ENCODE results near the gene SERPINB3.
"Not testable (repeated sequence)": the region's sequence is repeated elsewhere in the genome, so short reads cannot be mapped to it uniquely, and the experiment has no call there.

SERPINB3 gene

GRCh38 chr18:63661750-63662149, at the start of gene SERPINB3:
Gene SERPINB3, minus strand, starts transcription at chr18:63661893. Its CDS starts 677 bp downstream, at chr18:63661216.
- H3K9ac ChIP-seq (ENCODE audit: low read length); H3K27ac ChIP-seq (ENCODE audit: low read depth, low read length); H3K36me3 ChIP-seq (ENCODE audit: control insufficient read depth, insufficient read depth, low read length); H3K27me3 ChIP-seq (ENCODE audit: control insufficient read depth, insufficient read depth, low read length); H3K4me1 ChIP-seq (ENCODE audit: control insufficient read depth, insufficient read depth, low read length); H3K4me3 ChIP-seq (ENCODE audit: low read depth, low read length): not testable (repeated sequence)
- H3K9me3 ChIP-seq (ENCODE audit: control insufficient read depth, insufficient read depth, low read depth, low read length) = peaks cover 11% of the 10 kb centered on the region; the same call in 1 of the 2 replicates

GRCh38 chr18:63708650-63709049, 47.0 kb upstream of the SERPINB3 start:
- Histone ChIP-seq H3K27ac (ENCODE audit: low read depth, low read length) (no peak overlapping the region), H3K4me1 (ENCODE audit: control insufficient read depth, insufficient read depth, low read length) (no peaks in the 10 kb centered on the region), H3K9me3 (ENCODE audit: control insufficient read depth, insufficient read depth, low read depth, low read length) (peaks cover 20% of the 10 kb centered on the region), H3K36me3 (ENCODE audit: control insufficient read depth, insufficient read depth, low read length) (no peaks in the 10 kb centered on the region), H3K27me3 (ENCODE audit: control insufficient read depth, insufficient read depth, low read length) (no peaks in the 10 kb centered on the region), H3K9ac (ENCODE audit: low read length) (no peak overlapping the region), H3K4me3 (ENCODE audit: low read depth, low read length) (no peak overlapping the region)

- Histone ChIP-seq H3K27ac (ENCODE audit: low read depth, low read length) (no peak overlapping the region), H3K27me3 (ENCODE audit: control insufficient read depth, insufficient read depth, low read length) (no peaks in the 10 kb centered on the region), H3K9me3 (ENCODE audit: control insufficient read depth, insufficient read depth, low read depth, low read length) (peaks cover 11% of the 10 kb centered on the region; the same call in 1 of the 2 replicates), H3K4me1 (ENCODE audit: control insufficient read depth, insufficient read depth, low read length) (no peaks in the 10 kb centered on the region), H3K4me3 (ENCODE audit: low read depth, low read length) (no peak overlapping the region), H3K36me3 (ENCODE audit: control insufficient read depth, insufficient read depth, low read length) (no peaks in the 10 kb centered on the region), H3K9ac (ENCODE audit: low read length) (no peak overlapping the region)
Measured at GRCh38 chr18:63707816-63708215, 46.1 kb upstream of the SERPINB3 start.

GRCh38 chr18:63705401-63705800, 43.7 kb upstream of the SERPINB3 start:
- Histone ChIP-seq H3K4me1 (ENCODE audit: control insufficient read depth, insufficient read depth, low read length) (no peaks in the 10 kb centered on the region), H3K4me3 (ENCODE audit: low read depth, low read length) (no peak overlapping the region), H3K36me3 (ENCODE audit: control insufficient read depth, insufficient read depth, low read length) (no peaks in the 10 kb centered on the region), H3K9me3 (ENCODE audit: control insufficient read depth, insufficient read depth, low read depth, low read length) (no peaks in the 10 kb centered on the region), H3K9ac (ENCODE audit: low read length) (no peak overlapping the region), H3K27ac (ENCODE audit: low read depth, low read length) (no peak overlapping the region), H3K27me3 (ENCODE audit: control insufficient read depth, insufficient read depth, low read length) (no peaks in the 10 kb centered on the region)

- H3K9me3 ChIP-seq (ENCODE audit: control insufficient read depth, insufficient read depth, low read depth, low read length) = no peaks in the 10 kb centered on the region
- H3K9ac ChIP-seq (ENCODE audit: low read length) = no peak within 1 kb of the TSS
- H3K27ac ChIP-seq (ENCODE audit: low read depth, low read length) = no peak within 1 kb of the TSS
- no peaks in the 10 kb centered on the region for H3K4me1 ChIP-seq (ENCODE audit: control insufficient read depth, insufficient read depth, low read length)
- H3K27me3 ChIP-seq (ENCODE audit: control insufficient read depth, insufficient read depth, low read length) = no peaks in the 10 kb centered on the region
- no peaks in the 10 kb centered on the region for H3K36me3 ChIP-seq (ENCODE audit: control insufficient read depth, insufficient read depth, low read length)
- no peak within 1 kb of the TSS for H3K4me3 ChIP-seq (ENCODE audit: low read depth, low read length)
Measured at GRCh38 chr18:63702660-63703059, 41.0 kb upstream of the SERPINB3 start, which contains the start of gene SERPINB11. Gene SERPINB11, plus strand, starts transcription at chr18:63702960. Its CDS starts 7,234 bp downstream, at chr18:63710194.

GRCh38 chr18:63701952-63702351, 40.3 kb upstream of the SERPINB3 start:
- no peaks in the 10 kb centered on the region for H3K27me3 ChIP-seq (ENCODE audit: control insufficient read depth, insufficient read depth, low read length)
- H3K4me1 ChIP-seq (ENCODE audit: control insufficient read depth, insufficient read depth, low read length) = no peaks in the 10 kb centered on the region
- no peak overlapping the region for H3K9ac ChIP-seq (ENCODE audit: low read length)
- H3K36me3 ChIP-seq (ENCODE audit: control insufficient read depth, insufficient read depth, low read length) = no peaks in the 10 kb centered on the region
- no peaks in the 10 kb centered on the region for H3K9me3 ChIP-seq (ENCODE audit: control insufficient read depth, insufficient read depth, low read depth, low read length)
- H3K4me3 ChIP-seq (ENCODE audit: low read depth, low read length) = no peak overlapping the region
- no peak overlapping the region for H3K27ac ChIP-seq (ENCODE audit: low read depth, low read length)

- Histone ChIP-seq H3K27me3 (ENCODE audit: control insufficient read depth, insufficient read depth, low read length) (no peaks in the 10 kb centered on the region), H3K9me3 (ENCODE audit: control insufficient read depth, insufficient read depth, low read depth, low read length) (no peaks in the 10 kb centered on the region), H3K4me1 (ENCODE audit: control insufficient read depth, insufficient read depth, low read length) (no peaks in the 10 kb centered on the region), H3K4me3 (ENCODE audit: low read depth, low read length) (no peak overlapping the region), H3K9ac (ENCODE audit: low read length) (no peak overlapping the region), H3K36me3 (ENCODE audit: control insufficient read depth, insufficient read depth, low read length) (no peaks in the 10 kb centered on the region), H3K27ac (ENCODE audit: low read depth, low read length) (no peak overlapping the region)
Measured at GRCh38 chr18:63700501-63700900, 38.8 kb upstream of the SERPINB3 start.

GRCh38 chr18:63697097-63697660, 35.5 kb upstream of the SERPINB3 start:
- H3K27me3 ChIP-seq (ENCODE audit: control insufficient read depth, insufficient read depth, low read length) = no peaks in the 10 kb centered on the region
- H3K9ac ChIP-seq (ENCODE audit: low read length) = no peak overlapping the region

GRCh38 chr18:63689064-63689463, 27.4 kb upstream of the SERPINB3 start:
- Histone ChIP-seq H3K9ac (ENCODE audit: low read length) (no peak overlapping the region), H3K27me3 (ENCODE audit: control insufficient read depth, insufficient read depth, low read length) (no peaks in the 10 kb centered on the region), H3K36me3 (ENCODE audit: control insufficient read depth, insufficient read depth, low read length) (no peaks in the 10 kb centered on the region), H3K27ac (ENCODE audit: low read depth, low read length) (no peak overlapping the region), H3K4me1 (ENCODE audit: control insufficient read depth, insufficient read depth, low read length) (peaks cover 2% of the 10 kb centered on the region), H3K9me3 (ENCODE audit: control insufficient read depth, insufficient read depth, low read depth, low read length) (peaks cover 7% of the 10 kb centered on the region; the same call in 1 of the 2 replicates), H3K4me3 (ENCODE audit: low read depth, low read length) (no peak overlapping the region)

More at GRCh38 chr18:63697097-63697660, 35.5 kb upstream of the SERPINB3 start:
- Histone ChIP-seq H3K9me3 (ENCODE audit: control insufficient read depth, insufficient read depth, low read depth, low read length) (no peaks in the 10 kb centered on the region), H3K4me1 (ENCODE audit: control insufficient read depth, insufficient read depth, low read length) (no peaks in the 10 kb centered on the region), H3K36me3 (ENCODE audit: control insufficient read depth, insufficient read depth, low read length) (no peaks in the 10 kb centered on the region), H3K4me3 (ENCODE audit: low read depth, low read length) (no peak overlapping the region), H3K27ac (ENCODE audit: low read depth, low read length) (no peak overlapping the region)

GRCh38 chr18:63686871-63687270, 25.2 kb upstream of the SERPINB3 start:
- H3K9ac ChIP-seq (ENCODE audit: low read length) = no peak overlapping the region
- no peak overlapping the region for H3K27ac ChIP-seq (ENCODE audit: low read depth, low read length)
- H3K9me3 ChIP-seq (ENCODE audit: control insufficient read depth, insufficient read depth, low read depth, low read length) = peaks cover 7% of the 10 kb centered on the region; the same call in 1 of the 2 replicates
- peaks cover 12% of the 10 kb centered on the region for H3K4me1 ChIP-seq (ENCODE audit: control insufficient read depth, insufficient read depth, low read length)
- H3K36me3 ChIP-seq (ENCODE audit: control insufficient read depth, insufficient read depth, low read length) = no peaks in the 10 kb centered on the region
- no peaks in the 10 kb centered on the region for H3K27me3 ChIP-seq (ENCODE audit: control insufficient read depth, insufficient read depth, low read length)
- H3K4me3 ChIP-seq (ENCODE audit: low read depth, low read length) = no peak overlapping the region

GRCh38 chr18:63684718-63685117, 23.0 kb upstream of the SERPINB3 start:
- H3K27ac ChIP-seq (ENCODE audit: low read depth, low read length) = no peak overlapping the region
- H3K4me3 ChIP-seq (ENCODE audit: low read depth, low read length) = no peak overlapping the region
- H3K9me3 ChIP-seq (ENCODE audit: control insufficient read depth, insufficient read depth, low read depth, low read length) = peaks cover 7% of the 10 kb centered on the region; the same call in 1 of the 2 replicates
- no peaks in the 10 kb centered on the region for H3K27me3 ChIP-seq (ENCODE audit: control insufficient read depth, insufficient read depth, low read length)
- no peak overlapping the region for H3K9ac ChIP-seq (ENCODE audit: low read length)
- peaks cover 12% of the 10 kb centered on the region for H3K4me1 ChIP-seq (ENCODE audit: control insufficient read depth, insufficient read depth, low read length)
- H3K36me3 ChIP-seq (ENCODE audit: control insufficient read depth, insufficient read depth, low read length) = no peaks in the 10 kb centered on the region
